MM.1S (cell line): ENCODE data around the gene PHETA1.
A peak's percentile ranks its signal among the peaks of the same experiment; 100 is the strongest.

Experiments used
- EZH2phosphoT487 ChIP-seq: fragments of 300-600 bp; sonication (generic); IDR thresholded peaks from 2 replicates; pipeline ENCODE4 v1.6.1; 2018; ENCODE audit warnings: antibody characterized with exemption, low read length
- TF ChIP-seq, protein P1 (sequence below): fragments of 300-600 bp; sonication (generic); IDR thresholded peaks from 2 replicates; pipeline ENCODE4 v1.5.1; 2016; ENCODE audit warnings: antibody characterized with exemption, low read length, mixed read lengths

DNA sequence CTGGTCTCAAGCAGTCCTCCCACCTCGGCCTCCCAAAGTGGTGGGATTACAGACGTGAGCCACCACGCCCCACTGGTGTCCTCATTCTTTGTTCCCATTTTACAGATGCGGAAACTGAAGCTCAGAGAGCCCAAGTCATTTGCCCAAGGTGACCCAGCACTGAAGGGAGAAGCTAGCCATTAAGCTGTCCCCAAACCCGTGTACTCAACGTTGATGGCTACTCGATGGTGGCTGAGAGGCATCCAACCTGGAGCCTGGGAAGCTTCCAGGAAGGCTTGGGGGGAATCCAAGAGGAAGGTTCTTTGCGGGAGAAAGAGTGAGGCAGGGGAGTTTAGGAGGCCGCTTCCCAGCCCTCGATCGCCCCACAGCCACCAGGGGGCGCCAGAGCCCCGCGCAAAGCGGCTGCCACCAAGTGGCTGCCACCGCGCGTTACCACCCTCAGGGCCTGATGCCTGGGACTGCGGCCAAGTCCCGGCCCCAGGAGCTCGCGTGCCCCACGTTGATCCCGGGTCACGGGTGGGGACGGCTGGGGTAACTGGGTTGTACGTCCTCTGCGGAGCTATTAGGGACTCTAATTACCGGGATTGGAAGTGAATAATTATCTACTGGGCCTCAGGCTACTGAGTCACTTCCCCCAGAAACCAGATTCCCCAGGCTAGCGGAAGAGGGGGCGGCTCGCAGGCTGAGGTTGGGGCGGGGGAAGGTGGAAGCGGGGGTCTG is 28.0 kb upstream of the PHETA1 start:
- no peak for TF ChIP-seq EZH2phosphoT487
- TF ChIP-seq, protein P1, sequence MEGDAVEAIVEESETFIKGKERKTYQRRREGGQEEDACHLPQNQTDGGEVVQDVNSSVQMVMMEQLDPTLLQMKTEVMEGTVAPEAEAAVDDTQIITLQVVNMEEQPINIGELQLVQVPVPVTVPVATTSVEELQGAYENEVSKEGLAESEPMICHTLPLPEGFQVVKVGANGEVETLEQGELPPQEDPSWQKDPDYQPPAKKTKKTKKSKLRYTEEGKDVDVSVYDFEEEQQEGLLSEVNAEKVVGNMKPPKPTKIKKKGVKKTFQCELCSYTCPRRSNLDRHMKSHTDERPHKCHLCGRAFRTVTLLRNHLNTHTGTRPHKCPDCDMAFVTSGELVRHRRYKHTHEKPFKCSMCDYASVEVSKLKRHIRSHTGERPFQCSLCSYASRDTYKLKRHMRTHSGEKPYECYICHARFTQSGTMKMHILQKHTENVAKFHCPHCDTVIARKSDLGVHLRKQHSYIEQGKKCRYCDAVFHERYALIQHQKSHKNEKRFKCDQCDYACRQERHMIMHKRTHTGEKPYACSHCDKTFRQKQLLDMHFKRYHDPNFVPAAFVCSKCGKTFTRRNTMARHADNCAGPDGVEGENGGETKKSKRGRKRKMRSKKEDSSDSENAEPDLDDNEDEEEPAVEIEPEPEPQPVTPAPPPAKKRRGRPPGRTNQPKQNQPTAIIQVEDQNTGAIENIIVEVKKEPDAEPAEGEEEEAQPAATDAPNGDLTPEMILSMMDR = peak; percentile 73
